CD1c-positive myeloid dendritic cell (primary cell): ENCODE measurements around the gene HNRNPA1L2.
"Not testable (repeated sequence)": the region's sequence is repeated elsewhere in the genome, so short reads cannot be mapped to it uniquely, and the experiment has no call there.

ENCODE experiments used
- DNase-seq: peaks from one replicate; pipeline ENCODE4 v3.0.0-alpha.2; 2016; ENCODE audit errors: extremely low spot score

Gene HNRNPA1L2

DNA sequence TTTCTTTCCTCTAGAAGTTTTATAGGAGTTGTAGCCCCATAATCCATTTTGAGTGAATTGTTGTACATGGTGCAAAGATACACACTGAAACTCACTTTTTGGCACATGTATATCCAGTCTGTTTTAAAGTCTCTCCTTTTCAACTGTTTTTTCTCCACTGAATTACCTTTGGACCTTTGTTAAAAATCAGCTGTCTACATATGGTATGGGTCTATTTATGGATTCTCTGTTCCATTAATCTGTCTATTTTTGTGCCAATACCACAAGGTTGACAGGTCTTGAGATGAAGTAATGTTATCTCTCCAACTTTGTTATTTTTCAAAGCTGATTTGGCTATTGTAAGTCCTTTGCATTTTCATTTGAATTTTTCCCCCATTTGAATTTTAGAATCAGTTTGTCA, 4.7 kb downstream of the HNRNPA1L2 start:
- no peak for DNase-seq

DNA sequence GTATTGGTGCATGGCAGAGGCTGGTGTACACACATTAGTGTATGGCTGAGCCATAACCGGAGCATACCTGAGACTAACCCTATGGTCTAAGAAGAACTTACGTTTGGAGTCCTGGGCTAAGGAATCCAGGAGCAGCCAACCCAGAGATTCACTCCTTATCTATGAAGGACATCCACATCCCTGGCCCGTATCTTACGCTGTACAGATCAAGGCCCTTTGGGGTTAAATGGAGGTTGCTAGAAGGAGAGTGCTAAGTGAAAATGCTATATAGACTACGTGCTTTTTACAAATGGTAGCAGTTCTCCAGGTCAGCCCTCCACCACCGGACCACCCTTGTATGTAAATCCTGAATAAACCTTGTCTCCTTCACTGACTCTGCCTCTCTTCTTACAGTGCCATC, 8.5 kb downstream of the HNRNPA1L2 start:
- no peak for DNase-seq

DNA sequence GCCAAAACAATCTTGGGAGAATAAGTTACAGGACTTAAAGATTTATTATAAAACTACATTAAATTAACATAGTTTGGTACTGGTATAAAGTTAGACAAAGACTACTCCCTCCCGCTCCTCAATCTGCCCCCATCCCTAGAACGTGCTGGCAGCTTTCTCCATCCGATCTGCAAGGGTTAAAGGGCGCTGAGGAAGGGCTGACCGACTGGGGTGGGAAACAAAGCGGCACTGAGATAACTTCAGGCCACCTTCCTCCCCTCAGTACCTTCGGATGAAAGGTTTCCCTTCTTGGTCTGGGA, 9.6 kb downstream of the HNRNPA1L2 start:
- DNase-seq: no peak

DNA sequence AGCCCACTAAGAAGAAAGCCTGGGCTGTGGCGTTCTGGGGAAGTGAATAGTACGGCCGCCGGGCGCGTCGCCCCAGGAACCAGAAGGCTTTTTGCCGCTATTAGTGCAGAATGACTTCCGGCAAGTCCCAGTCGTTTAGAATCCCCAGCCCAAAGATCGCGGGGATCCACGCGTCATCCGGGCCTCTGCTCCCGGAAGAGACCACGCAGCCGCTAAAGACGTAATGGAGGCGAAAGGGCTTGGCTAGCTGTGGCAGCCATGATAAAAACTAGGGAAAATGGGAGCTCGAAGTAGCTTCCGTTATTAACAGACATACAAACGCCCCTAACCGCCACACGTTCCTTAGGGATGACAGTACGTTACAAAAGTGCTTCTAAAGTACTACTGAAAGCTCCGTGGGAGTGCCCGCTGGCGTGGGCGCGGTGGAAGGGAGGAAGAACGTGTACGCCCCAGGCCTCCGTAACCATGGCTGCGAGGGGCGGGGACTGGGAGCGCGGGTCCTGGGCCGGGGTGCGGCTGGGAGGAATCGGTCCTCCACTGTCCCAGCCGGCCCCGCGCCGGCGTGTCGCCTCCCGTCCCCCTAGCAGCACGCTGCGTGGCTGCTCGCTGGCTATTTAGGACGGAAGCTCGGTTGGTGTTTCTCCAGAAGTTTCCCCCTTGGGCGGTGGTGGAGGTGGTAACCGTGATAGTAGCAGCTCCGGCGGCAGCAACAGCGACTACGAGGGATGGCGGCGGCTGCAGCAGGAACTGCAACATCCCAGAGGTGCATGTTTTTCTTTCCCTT, 10.2 kb downstream of the HNRNPA1L2 start, which contains the start of gene SUGT1:
TSS of gene SUGT1 (plus strand) at position 641 of the 784 bp plus-strand sequence. CDS start at position 726, 85 bp downstream.
- DNase-seq: peak; percentile 98

DNA sequence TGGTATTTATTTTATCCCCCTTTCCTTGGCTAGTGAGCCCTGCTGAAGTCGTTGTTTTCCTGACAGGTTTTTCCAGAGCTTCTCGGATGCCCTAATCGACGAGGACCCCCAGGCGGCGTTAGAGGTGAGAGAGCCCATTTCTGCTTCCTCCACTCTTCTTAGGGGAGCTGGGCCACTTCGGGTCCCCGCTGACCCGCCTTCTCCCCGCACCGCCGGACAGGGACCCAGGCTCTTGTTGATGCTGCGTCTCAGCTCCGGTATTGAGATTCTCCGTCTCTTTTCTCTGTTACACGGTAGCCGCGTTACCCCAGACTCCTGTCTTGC, 10.7 kb downstream of the HNRNPA1L2 start:
- DNase-seq: no peak

DNA sequence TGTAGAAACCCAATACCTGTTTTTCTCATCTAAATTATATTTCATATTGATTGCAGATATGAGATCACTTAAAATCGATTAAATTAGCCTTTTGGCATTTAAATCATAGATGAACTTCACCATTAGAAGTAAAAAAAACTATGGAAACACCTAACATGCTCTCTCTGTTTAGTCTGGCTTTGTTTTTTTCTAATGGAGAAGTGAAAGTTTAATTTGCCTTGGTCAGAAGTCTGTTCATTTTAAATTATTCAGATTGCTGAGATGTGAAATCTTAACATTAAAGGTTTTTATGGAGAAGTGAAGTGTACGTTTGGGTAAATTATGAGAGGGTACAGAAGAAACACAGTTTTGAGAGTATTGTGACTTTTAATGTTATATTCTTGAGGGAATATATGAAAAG, 17.1 kb downstream of the HNRNPA1L2 start:
- no peak for DNase-seq

DNA sequence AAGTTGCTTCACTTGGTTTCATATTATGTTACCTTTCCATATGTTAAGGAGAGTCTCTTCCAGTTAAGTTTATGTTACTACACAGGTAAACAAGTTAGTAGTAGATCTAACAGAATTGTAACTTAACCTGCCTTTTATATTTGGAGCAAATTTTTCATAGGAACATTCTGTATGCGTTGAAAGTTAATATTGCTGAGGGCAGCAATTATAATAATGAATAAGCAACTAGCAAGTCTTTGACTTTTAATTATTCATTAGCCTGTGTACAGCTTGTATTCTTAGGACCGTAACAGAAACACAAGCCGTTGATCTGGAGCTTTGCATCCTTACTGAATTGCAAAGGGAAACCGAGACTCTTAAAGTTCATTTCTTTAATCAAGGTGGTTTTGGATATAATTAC, 22.0 kb downstream of the HNRNPA1L2 start:
- no peak for DNase-seq

DNA sequence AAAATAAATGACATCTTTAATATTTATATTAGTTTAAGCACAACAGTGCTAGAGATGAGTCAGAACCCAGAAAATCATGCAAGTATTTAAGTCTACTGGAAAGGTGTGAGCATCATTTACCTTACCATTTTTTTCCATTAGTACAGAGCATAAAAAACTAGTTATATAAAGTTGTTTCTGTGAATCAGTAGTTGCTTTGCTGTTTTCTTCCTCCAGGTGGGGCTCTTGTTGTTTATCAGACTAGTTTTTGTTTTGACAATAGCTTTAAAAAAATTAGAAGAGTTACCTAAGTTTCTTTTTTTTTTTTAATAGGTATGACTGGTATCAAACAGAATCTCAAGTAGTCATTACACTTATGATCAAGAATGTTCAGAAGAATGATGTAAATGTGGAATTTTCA, 23.1 kb downstream of the HNRNPA1L2 start:
- DNase-seq: peak; percentile 47

DNA sequence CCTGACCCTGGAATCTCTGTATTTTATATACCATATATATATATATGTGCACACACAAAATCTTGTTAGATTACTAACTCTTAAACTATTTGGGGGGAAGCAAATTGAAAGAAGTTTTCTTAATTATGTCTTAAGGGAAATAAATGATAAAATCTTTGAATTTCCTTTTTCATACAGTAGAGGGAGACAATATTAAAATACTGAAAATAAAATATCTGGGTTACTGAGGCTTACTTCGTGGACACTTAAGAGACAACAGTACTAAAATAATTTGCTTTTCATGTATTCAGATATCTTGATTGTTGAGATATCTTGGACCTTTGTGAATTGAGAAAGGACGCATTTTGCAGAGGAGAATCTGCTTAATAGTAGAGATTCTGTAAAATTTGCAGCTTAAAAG, 27.4 kb downstream of the HNRNPA1L2 start:
- no peak for DNase-seq

DNA sequence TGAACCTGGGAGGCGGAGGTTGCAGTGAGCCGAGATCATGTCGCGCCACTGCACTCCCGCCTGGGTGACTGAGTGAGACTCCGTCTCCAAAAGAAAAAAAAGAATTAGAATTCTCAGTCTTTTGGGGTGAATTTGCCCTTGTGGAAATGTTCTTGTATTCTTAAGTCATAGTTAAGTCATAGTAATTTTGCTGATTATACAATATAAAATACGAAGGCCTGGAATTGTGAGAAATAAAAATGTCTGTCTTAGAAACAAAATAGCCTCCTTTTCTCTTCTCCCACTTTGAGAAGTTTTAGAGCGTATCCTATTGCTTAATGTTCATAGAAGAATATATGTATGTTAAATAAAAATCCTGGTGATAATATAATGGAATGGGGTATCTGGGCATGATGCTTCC, 28.5 kb downstream of the HNRNPA1L2 start:
- no peak for DNase-seq

DNA sequence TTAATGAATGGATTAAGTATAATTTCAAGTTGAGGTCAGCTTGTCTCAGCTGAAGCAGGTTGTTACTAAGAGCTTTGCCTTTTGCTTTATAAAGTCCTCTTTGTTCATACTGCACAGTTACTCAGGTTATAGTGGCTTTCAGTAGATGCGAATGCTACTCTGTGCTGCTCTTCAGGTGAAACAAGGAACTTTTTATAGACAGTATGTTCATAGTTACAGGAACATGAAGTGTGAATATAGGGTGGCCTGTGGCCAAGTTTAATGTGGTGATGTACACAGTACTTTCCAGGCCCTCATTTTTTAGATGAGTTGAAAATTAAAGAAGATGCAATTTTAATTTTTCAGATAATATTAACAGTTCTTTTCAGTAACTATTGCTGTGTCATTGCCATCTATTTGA, 31.2 kb downstream of the HNRNPA1L2 start:
- DNase-seq: no peak

DNA sequence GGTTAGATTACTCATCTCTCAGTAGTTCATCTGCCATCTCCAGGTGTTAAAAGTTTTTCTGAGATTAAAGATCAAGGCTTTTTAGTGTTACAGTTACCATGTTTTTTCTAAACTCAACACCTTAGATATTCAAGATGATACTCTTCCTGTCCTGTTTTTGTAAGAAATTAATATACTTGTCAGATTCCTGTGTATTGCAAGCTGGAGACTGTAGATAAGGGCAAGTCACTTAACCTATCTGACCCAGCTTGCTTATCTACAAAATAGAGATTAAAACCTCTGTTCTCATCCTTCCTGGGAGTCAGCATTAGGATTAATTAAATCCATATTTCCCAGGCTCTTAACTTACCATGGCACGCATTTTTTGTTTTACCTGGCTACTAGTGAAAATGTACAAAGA, 35.6 kb downstream of the HNRNPA1L2 start:
- no peak for DNase-seq

DNA sequence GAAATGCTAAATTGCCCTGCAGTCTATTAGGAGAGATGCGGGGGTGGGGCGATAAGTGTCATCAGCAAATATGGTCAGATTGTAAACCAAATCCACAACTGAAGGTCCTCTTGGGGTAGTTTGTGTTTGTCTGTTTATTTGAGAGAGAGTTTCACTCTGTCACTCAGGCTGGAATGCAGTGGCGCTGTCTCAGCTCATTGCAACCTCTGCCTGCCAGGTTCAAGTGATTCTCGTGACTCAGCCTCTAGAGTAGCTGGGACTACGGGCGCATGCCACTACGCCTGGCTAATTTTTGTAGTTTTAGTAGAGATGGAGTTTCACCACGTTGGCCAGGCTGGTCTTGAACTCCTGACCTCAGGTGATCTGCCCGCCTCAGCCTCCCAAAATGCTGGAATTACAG, 43.6 kb downstream of the HNRNPA1L2 start:
- not testable (repeated sequence) for DNase-seq

DNA sequence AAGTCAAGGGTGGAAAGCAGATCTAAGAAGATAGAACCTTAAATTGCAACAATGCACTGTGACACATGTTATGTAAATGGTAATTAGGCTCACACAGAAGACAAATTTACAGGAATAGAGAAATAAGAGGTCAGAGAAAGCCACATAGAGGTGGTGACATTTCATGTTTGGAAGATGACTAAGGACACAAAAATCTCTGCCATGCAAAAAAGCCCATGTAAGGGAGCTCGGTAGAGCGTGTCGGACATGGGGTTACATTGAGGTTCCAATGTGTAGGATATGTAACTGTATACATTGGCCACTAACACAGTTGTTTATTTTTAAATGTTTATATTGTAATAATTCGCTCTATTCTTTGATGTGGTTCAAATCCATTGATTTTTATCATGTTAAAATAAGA, 44.1 kb downstream of the HNRNPA1L2 start:
- DNase-seq: no peak
